Embryonic facial prominence (tissue), 1 donor: ENCODE results near the gene DNAH3.
"Not testable (repeated sequence)": the region's sequence is repeated elsewhere in the genome, so short reads cannot be mapped to it uniquely, and the experiment has no call there.

Source experiments
- DNase-seq: peaks from one replicate; pipeline ENCODE4 v3.0.0-alpha.2; 2016; ENCODE audit errors: extremely low spot score

DNAH3 gene

GRCh38 chr16:21128991-21129390 lies 21.7 kb downstream of the DNAH3 start:
- DNase-seq: no peak

- DNase-seq: no peak
Measured at GRCh38 chr16:21126518-21126917, 24.1 kb downstream of the DNAH3 start.

- no peak for DNase-seq
Measured at GRCh38 chr16:21125191-21125590, 25.5 kb downstream of the DNAH3 start.

GRCh38 chr16:21120976-21121520 lies 29.6 kb downstream of the DNAH3 start:
- no peak for DNase-seq

- DNase-seq: no peak
Measured at GRCh38 chr16:21117567-21117966, 33.1 kb downstream of the DNAH3 start.

- no peak for DNase-seq
Measured at GRCh38 chr16:21116148-21116693, 34.4 kb downstream of the DNAH3 start.

- DNase-seq: not testable (repeated sequence)
Measured at GRCh38 chr16:21115551-21115950, 35.1 kb downstream of the DNAH3 start.

- no peak for DNase-seq
Measured at GRCh38 chr16:21103941-21104860, 46.4 kb downstream of the DNAH3 start.

GRCh38 chr16:21101631-21102420 lies 48.8 kb downstream of the DNAH3 start:
- no peak for DNase-seq

- no peak for DNase-seq
Measured at GRCh38 chr16:21100447-21100846, 50.2 kb downstream of the DNAH3 start.

GRCh38 chr16:21097151-21097550 lies 53.5 kb downstream of the DNAH3 start:
- no peak for DNase-seq

- DNase-seq: not testable (repeated sequence)
Measured at GRCh38 chr16:21094719-21095118, 55.9 kb downstream of the DNAH3 start.

GRCh38 chr16:21092951-21093350 lies 57.7 kb downstream of the DNAH3 start:
- no peak for DNase-seq

GRCh38 chr16:21088646-21089538 lies 61.8 kb downstream of the DNAH3 start:
- DNase-seq: no peak

GRCh38 chr16:21088143-21088542 lies 62.5 kb downstream of the DNAH3 start:
- no peak for DNase-seq

- no peak for DNase-seq
Measured at GRCh38 chr16:21084631-21085225, 65.9 kb downstream of the DNAH3 start.

- DNase-seq: no peak
Measured at GRCh38 chr16:21083729-21084268, 66.8 kb downstream of the DNAH3 start.

GRCh38 chr16:21081329-21081728 lies 69.3 kb downstream of the DNAH3 start:
- no peak for DNase-seq

- no peak for DNase-seq
Measured at GRCh38 chr16:21078563-21078962, 72.1 kb downstream of the DNAH3 start.

- no peak for DNase-seq
Measured at GRCh38 chr16:21076186-21076883, 74.3 kb downstream of the DNAH3 start.
